Suprapubic skin (tissue), 4 donors: ENCODE results near the gene ANKFN1.

Source experiments
- CTCF ChIP-seq, 2 donors: fragments of 200-600 bp in 1 of 2; fragments of 450-650 bp in 1 of 2; sonication (generic) in 1 of 2; IDR thresholded peaks; one replicate each; pipeline ENCODE4 v1.5.1; 2016 to 2019; ENCODE audit warnings: antibody characterized with exemption in 2 of 2, mild to moderate bottlenecking in 1 of 2, moderate library complexity in 1 of 2
- EP300 ChIP-seq: sonication (generic); formaldehyde crosslinking; IDR thresholded peaks from one replicate; pipeline ENCODE4 v1.6.1; 2017; ENCODE audit warnings: antibody characterized with exemption
- POLR2AphosphoS5 ChIP-seq, 3 donors: sonication (generic); formaldehyde crosslinking; IDR thresholded peaks; one replicate each; pipeline ENCODE4 v1.6.1; 2017; ENCODE audit warnings: antibody characterized with exemption in 3 of 3

GRCh38 chr17:56558088-56558487 is 404.8 kb downstream of the ANKFN1 start:
- TF ChIP-seq CTCF (IDR thresholded peaks at IDR 0.05) = no peak
- TF ChIP-seq POLR2AphosphoS5 (IDR thresholded peaks at IDR 0.05) = no peak
- no peak for TF ChIP-seq EP300
